OCI-LY1 (cell line): Measurements from ENCODE around the gene FUCA2.

Experiments
- CTCF ChIP-seq: fragments of 200-600 bp; sonication (generic), shearing (Covaris generic); IDR thresholded peaks from 2 replicates; pipeline ENCODE4 v1.5.1; 2017; ENCODE audit warnings: mild to moderate bottlenecking, antibody characterized with exemption, low read length, moderate library complexity, mixed read lengths
- EZH2 ChIP-seq: fragments of 200-600 bp; sonication (generic), shearing (Covaris generic); IDR thresholded peaks from 2 replicates; pipeline ENCODE4 v1.8.0; 2017; ENCODE audit warnings: borderline replicate concordance, mixed run types, mild to moderate bottlenecking, antibody characterized with exemption, low read length, moderate library complexity, mixed read lengths

GRCh38 chr6:143540192-143540591 is 28.7 kb upstream of the FUCA2 start:
- TF ChIP-seq CTCF (no peak), EZH2 (no peak)
